ACC112 (cell line): Measurements from ENCODE around the gene CHMP6.

ENCODE experiments used
- H2AFZ ChIP-seq: fragments of 200-600 bp; sonication (generic); one replicate; pipeline ENCODE4 v1.6.0; 2017; ENCODE audit warnings: antibody characterized with exemption, low read length; ENCODE audit not compliant: unreplicated experiment
- H3K27ac ChIP-seq: fragments of 200-600 bp; sonication (generic); 2 replicates; pipeline ENCODE4 v1.5.1; 2014; ENCODE audit warnings: low read depth, mild to moderate bottlenecking, antibody characterized with exemption, low read length, moderate library complexity
- H3K27me3 ChIP-seq: fragments of 200-600 bp; sonication (generic); 2 replicates; pipeline ENCODE4 v1.6.1; 2014; ENCODE audit warnings: mild to moderate bottlenecking, antibody characterized with exemption, low read length, moderate library complexity, mixed read lengths; ENCODE audit not compliant: insufficient read depth
- H3K36me3 ChIP-seq: fragments of 200-600 bp; sonication (generic); 2 replicates; pipeline ENCODE4 v1.6.1; 2016; ENCODE audit warnings: mild to moderate bottlenecking, antibody characterized with exemption, low read length, moderate library complexity, mixed read lengths; ENCODE audit not compliant: insufficient read depth
- H3K4me1 ChIP-seq: fragments of 200-600 bp; sonication (generic); one replicate; pipeline ENCODE4 v1.6.1; 2016; ENCODE audit warnings: low read length, mixed read lengths; ENCODE audit not compliant: insufficient read depth, unreplicated experiment, control insufficient read depth
- H3K4me3 ChIP-seq: fragments of 200-600 bp; sonication (generic); 2 replicates; pipeline ENCODE4 v1.5.1; 2014; ENCODE audit warnings: mild to moderate bottlenecking, low read depth, low read length
- H3K79me2 ChIP-seq: fragments of 200-600 bp; sonication (generic); one replicate; pipeline ENCODE4 v1.6.0; 2016; ENCODE audit warnings: low read length; ENCODE audit not compliant: control insufficient read depth, unreplicated experiment, insufficient read depth

Gene CHMP6

DNA sequence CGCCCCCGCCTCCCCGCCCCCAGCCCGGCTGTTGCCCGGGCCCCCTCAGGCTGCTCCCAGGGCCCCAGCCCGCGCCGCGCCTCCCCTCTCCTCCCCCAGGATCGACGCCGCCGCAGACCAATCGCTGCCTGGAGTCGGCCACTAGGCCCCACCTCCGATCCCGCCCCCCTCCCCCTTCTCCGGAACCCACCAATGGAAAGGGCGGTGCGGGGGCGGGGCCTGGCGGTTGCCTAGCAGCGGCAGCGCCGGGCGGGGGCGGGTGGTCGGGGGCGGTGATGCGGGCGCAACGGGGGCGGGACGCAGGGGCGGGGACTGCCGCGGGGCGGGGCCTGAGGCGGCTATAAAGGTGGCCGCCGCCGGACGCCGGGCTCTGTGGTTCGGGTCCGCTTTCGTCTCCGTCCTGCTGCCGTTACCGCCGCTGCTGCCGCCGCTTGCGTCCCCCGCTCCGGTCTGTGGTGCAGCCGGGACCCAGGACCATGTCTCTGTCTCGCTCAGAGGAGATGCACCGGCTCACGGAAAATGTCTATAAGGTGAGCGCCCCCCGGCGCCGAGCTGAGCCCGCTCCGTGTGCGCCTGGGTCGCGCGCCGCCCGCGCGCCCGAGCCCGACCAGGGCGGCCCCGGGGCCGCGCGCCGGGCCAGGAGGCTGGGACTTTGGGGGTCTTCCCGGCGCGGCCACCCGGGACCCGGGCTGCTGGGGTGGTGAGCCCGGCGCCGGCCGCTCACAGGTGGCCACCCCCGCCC lies 43.3 kb downstream of the CHMP6 start, which contains the start of gene BAIAP2:
Gene BAIAP2 (plus strand): TSS at position 373 of the 742 bp plus-strand sequence. CDS start 104 bp downstream, at position 477.
- no peaks in the 10 kb centered on the region for H3K27me3 ChIP-seq
- H3K4me3 ChIP-seq: peak within 1 kb of the TSS; percentile 84
- peak within 1 kb of the TSS; percentile 85 for H2AFZ ChIP-seq
- peaks cover 10% of the 10 kb centered on the region for H3K4me1 ChIP-seq
- H3K27ac ChIP-seq: no peak within 1 kb of the TSS
- peaks cover 25% of the 10 kb centered on the region for H3K79me2 ChIP-seq
- H3K36me3 ChIP-seq: no peaks in the 10 kb centered on the region

DNA sequence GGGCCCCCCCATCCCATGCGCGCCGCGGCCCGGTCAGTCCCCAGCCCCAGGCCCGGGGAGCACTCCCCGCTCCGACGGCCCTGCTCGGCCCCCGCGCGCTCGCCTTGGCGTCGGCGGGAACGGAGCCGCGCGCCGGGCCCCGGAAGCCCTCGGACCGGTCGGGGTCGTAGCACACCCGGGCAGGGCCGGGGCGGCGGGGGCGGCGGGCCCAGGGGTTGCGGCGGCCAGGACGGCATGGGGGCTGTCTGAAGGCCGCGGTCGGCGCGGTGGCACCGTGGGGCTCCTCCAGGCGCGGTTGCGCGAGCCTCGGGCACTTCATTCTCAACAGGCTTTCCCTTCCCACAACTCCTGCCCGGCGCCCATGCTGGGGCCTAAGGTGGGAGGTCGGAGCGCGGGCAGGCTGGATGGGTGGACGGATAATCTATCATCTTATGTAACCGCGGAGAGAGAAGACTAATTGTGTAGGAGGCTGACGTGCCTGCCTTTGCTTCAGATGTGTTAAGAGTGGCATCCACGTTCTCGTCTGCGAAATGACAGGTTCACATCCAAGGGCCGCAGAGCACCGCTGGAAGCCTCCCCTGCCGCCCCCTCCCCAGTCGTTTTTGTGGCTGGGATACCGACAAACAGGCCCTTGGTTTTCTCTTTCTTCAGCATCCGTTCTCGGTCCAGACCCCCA lies 44.0 kb downstream of the CHMP6 start:
- H3K27me3 ChIP-seq: no peaks in the 10 kb centered on the region
- peak overlapping the region; percentile 2 for H2AFZ ChIP-seq
- H3K36me3 ChIP-seq: no peaks in the 10 kb centered on the region
- peaks cover 17% of the 10 kb centered on the region for H3K4me1 ChIP-seq
- peaks cover 29% of the 10 kb centered on the region for H3K79me2 ChIP-seq
- H3K4me3 ChIP-seq: peak overlapping the region; percentile 79
- no peak overlapping the region for H3K27ac ChIP-seq

DNA sequence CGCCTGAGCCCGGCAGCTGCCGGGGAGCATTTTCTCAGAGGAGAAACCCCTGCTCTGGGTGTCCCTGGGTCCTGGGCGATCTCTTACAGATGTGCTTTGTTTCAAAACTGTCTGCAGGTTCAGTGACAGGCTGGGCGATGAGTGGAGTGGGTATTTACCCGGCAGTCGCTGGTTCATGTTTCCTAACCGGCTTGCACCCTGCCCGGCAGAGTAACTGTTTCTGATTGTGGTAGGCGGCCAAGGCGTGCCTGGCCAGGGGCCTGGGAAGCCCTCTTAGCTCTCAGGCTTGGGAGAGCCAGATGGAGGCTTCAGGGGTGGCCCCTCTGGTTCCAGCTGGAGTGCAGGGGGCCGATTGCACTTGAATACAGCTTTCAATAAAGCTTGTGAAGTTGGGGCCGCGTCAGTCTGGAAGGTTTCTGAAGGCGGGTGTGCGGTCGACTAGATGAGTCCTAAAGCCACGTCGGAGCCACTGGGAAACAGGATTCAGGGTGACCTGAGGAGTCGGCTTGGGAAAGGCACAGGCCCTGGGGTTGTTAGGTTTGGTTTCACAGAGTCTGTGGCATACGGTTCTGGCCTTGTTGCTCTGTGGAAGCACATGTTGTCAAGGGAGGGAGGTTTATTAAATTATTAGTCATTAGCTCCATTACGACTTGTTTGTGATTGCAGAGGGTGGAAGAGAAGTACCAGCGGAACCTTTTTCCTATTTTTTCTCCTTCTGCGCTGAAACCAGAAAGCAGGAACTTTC lies 44.7 kb downstream of the CHMP6 start:
- no peaks in the 10 kb centered on the region for H3K27me3 ChIP-seq
- H3K79me2 ChIP-seq: peaks cover 33% of the 10 kb centered on the region
- H3K36me3 ChIP-seq: no peaks in the 10 kb centered on the region
- H2AFZ ChIP-seq: no peak overlapping the region
- H3K27ac ChIP-seq: no peak overlapping the region
- H3K4me1 ChIP-seq: peaks cover 20% of the 10 kb centered on the region
- H3K4me3 ChIP-seq: peak overlapping the region; percentile 79

DNA sequence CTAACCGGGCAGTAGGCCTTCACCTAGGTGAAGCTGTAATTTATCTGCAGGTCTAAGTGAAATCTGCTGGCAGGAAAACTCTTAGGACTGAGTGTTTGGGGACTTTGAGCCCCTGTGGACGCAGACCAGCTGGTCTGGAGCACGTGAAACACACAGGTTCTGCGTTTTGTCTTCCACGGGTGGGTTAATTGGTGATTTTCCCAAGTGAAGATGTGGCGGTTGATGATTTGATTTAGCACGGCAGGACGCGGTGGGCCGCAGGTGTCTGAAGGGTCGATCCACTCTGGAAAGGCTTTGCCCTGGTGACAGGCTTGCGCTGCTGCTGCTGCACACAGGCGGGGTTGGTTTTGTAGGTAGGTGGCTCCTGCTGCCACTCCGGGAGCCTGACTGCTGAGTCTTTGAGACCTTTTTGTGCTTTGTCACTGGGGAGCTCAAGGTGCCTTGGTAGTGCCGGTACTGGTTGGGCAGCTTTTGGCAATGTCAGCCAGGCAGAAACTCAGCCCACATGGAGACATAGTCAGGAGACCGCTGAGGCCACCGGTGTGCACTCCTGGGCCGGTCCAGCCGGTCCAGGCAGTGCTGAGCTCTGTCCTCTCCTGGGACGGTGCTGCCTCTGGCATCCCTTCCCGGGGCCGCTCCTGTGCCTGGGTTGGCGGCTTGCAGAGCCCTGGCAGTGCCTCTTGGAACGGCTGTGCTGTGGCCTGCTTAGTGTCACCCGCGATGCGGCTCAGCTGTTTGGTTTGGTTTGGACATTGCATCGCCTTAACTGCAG lies 45.6 kb downstream of the CHMP6 start:
- no peak overlapping the region for H3K4me3 ChIP-seq

DNA sequence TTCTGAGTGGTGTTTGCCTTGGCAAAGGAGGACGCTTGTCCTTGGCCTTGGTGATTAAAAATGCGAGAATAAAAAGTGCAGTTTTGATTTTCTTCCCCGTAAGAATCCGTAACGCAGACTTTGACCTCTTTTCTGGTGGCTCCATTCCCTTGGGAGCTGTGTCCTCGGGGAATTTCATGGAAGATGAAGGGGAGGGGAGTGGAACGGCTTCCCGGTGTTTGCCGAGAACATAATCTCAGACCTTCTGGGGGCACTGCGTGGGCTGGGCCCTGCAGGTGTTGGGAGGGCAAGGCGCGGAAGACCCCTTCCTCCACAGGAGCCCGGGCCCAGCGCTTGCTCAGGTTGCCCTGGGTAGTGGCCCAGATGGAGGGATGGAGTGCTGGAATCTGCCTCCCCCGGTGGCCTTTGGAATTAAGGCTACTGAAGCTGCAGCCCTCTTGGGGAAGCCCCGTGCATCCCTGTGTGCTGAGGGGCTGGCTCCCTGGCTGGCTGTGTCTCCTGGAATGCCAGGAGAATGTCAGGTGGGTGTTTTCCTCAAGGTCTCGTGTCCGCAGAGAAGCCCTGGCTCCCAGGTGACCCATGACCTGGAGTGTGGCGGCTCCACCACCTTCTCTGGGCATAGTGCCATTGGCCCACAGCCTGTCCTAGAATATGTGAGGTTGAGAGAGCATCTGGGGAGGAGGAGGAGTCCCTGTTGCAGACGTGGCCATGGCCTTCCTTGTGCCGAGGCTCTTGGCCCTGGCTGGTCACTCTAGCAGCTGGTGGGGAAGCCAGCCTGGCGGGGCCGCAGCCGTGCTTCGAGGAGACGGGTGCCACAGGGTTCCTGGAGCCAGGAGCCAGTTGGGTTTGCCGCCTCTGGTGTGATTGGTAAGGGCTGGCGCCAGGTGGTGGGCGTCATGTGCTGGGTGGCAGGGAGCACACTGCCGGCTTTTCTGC lies 46.4 kb downstream of the CHMP6 start:
- peaks cover 33% of the 10 kb centered on the region for H3K79me2 ChIP-seq
- H3K4me3 ChIP-seq: no peak overlapping the region
- peaks cover 20% of the 10 kb centered on the region for H3K4me1 ChIP-seq
- no peaks in the 10 kb centered on the region for H3K27me3 ChIP-seq
- H3K36me3 ChIP-seq: no peaks in the 10 kb centered on the region
- H3K27ac ChIP-seq: no peak overlapping the region
- no peak overlapping the region for H2AFZ ChIP-seq

More for the DNA sequence above, 45.6 kb downstream of the CHMP6 start:
- no peak overlapping the region for H3K27ac ChIP-seq
- H3K36me3 ChIP-seq: no peaks in the 10 kb centered on the region
- peaks cover 33% of the 10 kb centered on the region for H3K79me2 ChIP-seq
- no peaks in the 10 kb centered on the region for H3K27me3 ChIP-seq
- H3K4me1 ChIP-seq: peaks cover 20% of the 10 kb centered on the region
- no peak overlapping the region for H2AFZ ChIP-seq

DNA sequence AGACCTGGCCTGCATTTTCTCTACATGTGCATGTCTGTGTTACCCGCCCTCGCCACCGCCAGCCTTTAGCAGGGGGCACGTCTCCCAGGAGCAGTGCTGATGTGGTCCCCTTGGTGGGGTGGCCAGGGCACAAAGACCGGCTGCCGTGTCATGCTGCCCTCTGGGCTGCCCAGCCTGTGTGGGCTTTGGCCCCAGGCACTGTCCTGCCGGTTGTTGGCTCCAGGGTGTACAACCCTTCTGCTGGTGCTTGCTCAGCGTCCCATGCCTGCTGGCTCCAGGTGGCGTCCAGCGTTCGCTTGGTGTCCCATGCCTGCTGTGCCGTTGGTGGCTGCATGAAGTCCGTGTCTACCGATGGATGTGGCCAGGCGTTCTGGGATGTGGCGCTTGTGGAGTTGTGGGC lies 47.5 kb downstream of the CHMP6 start:
- Histone ChIP-seq H3K4me3 (no peak overlapping the region), H3K27me3 (no peaks in the 10 kb centered on the region), H3K4me1 (peaks cover 23% of the 10 kb centered on the region), H3K27ac (no peak overlapping the region), H3K36me3 (no peaks in the 10 kb centered on the region), H3K79me2 (peaks cover 35% of the 10 kb centered on the region), H2AFZ (no peak overlapping the region)

DNA sequence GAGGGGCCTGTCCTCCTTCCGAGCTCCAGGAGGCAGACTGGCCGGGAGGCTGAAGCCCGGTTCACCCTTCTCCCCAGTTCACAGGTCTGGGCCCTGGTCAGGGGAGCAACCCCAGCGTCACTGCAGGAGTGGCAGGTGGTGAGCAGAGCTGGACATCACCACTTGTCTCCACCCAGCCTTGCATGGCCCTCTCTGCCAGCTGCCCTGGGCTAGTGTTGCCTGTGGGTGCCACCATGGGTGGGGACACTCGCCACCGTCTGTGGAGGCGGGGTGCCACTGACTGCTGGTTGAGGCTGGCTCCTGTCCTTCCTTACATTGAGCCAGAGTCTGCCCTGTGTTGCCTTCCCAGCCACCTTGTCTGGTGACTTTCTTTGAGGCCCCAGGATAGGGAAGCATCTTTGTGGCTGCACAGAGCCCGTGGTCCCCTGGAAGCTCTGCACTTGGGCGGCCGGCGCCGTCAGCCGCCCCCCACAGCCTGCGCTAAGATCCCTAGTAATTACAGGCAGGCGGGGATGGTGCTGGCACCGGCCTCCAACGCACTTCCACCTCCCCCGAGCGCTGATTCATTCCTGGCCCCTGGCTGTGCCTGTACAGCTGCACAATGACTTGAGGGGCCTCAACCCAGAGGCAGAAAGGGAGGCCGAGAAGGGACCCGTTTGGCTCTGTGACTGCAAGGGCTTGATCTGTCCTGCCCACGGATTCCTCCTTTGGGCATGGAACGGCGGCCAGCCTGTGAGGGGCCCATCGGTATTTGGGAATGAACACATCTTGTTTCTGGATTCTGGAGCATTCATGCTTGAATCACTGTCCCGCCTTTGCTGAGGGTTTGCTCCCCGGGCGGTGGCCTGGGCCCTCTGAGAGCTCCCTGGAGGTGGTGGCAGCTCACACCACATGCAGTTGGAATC lies 48.5 kb downstream of the CHMP6 start:
- H3K4me3 ChIP-seq: peak overlapping the region; percentile 53; the same call in 1 of the 2 replicates
- no peaks in the 10 kb centered on the region for H3K27me3 ChIP-seq
- no peak overlapping the region for H2AFZ ChIP-seq
- H3K79me2 ChIP-seq: peaks cover 45% of the 10 kb centered on the region
- H3K4me1 ChIP-seq: peaks cover 33% of the 10 kb centered on the region
- no peaks in the 10 kb centered on the region for H3K36me3 ChIP-seq
- peak overlapping the region; percentile 13; the same call in 1 of the 2 replicates for H3K27ac ChIP-seq

DNA sequence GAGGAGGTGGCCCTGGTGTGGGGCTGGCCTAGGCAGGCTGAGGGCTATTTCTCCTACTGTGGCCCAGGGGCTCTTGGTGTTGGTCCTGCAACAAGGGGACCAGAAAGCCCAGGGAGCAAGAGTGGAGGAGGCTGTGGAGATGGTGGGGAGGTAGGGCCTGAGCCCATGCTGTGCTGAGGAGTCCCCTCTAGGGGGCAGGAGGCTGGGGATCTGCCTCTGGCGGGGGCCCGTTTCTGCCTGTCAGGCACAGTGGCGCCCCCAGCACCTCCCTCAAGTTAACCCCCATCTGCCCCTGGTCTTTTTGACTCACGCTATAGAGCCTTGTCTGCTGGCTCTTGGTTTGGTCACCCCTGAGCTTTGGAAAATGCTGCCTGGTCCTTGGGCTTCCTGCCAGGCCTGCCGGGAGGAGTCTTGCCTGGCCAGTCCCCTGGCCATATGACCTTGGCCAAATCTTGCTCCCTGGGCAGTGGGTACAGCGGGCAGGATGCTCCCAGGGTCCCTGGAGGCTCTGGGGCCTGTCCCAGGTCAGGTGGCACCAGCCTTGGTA lies 49.2 kb downstream of the CHMP6 start:
- Histone ChIP-seq H3K79me2 (peaks cover 43% of the 10 kb centered on the region), H3K27me3 (no peaks in the 10 kb centered on the region), H3K4me3 (peak overlapping the region; percentile 53; the same call in 1 of the 2 replicates), H2AFZ (no peak overlapping the region), H3K36me3 (no peaks in the 10 kb centered on the region), H3K4me1 (peaks cover 40% of the 10 kb centered on the region), H3K27ac (peak overlapping the region; percentile 13; the same call in 1 of the 2 replicates)
